AML-193 (cell line): Measurements from ENCODE around the gene CR1L.
"Not testable (repeated sequence)": the region's sequence is repeated elsewhere in the genome, so short reads cannot be mapped to it uniquely, and the experiment has no call there.

ENCODE experiments used
- DNase-seq, 2 experiments: peaks; one replicate each; lab custom pipeline; 2025; lab: John Stamatoyannopoulos, UW

CR1L gene

GRCh38 chr1:207745839-207746767, 101.2 kb downstream of the CR1L start:
- DNase-seq = no peak

GRCh38 chr1:207747627-207748492, 102.9 kb downstream of the CR1L start:
- no peak for DNase-seq

- no peak for DNase-seq
These were observed 104.0 kb downstream of the CR1L start for GRCh38 chr1:207748737-207749528.

GRCh38 chr1:207750631-207751305, 105.8 kb downstream of the CR1L start:
- no peak for DNase-seq

- not testable (repeated sequence) for DNase-seq
These were observed 106.5 kb downstream of the CR1L start for GRCh38 chr1:207751463-207751789.

- DNase-seq = peak; percentile 96 to 97
These were observed 107.0 kb downstream of the CR1L start, which contains the start of gene CD46 for GRCh38 chr1:207751790-207752455. CD46 (plus strand) TSS chr1:207752054; CDS start chr1:207752213, 159 bp downstream.

- no peak for DNase-seq
These were observed 107.6 kb downstream of the CR1L start for GRCh38 chr1:207752456-207752998.

GRCh38 chr1:207753611-207754010, 108.7 kb downstream of the CR1L start:
- no peak for DNase-seq

- DNase-seq = no peak
These were observed 109.1 kb downstream of the CR1L start for GRCh38 chr1:207754011-207754410.

GRCh38 chr1:207754974-207755700, 110.2 kb downstream of the CR1L start:
- DNase-seq = peak; percentile 58 to 61

- no peak for DNase-seq
These were observed 111.1 kb downstream of the CR1L start for GRCh38 chr1:207755846-207756693.

- DNase-seq = no peak
These were observed 117.7 kb downstream of the CR1L start for GRCh38 chr1:207762622-207763021.

GRCh38 chr1:207763091-207763490, 118.2 kb downstream of the CR1L start:
- no peak for DNase-seq

- DNase-seq = no peak
These were observed 119.0 kb downstream of the CR1L start for GRCh38 chr1:207763972-207764371.

- no peak for DNase-seq
These were observed 121.6 kb downstream of the CR1L start for GRCh38 chr1:207766569-207766968.

- not testable (repeated sequence) for DNase-seq
These were observed 125.6 kb downstream of the CR1L start for GRCh38 chr1:207770514-207770913.
